A673 (cell line): ENCODE data around the gene TCFL5. TPM values are rescaled to one million over a fixed set of nuclear protein-coding genes. Genes with fewer than 3 reads are reported as not detected.

Experiments used
- BruUV-seq: library from RNA; stranded (reverse); fragments of 400-500 nt; replicated peaks from 2 replicates; lab custom pipeline; 2021; lab: Mats Ljungman, UMichigan
- CTCF ChIA-PET: fragments of 300-600 bp; sonication (Branson Sonifier 250); formaldehyde crosslinking; loops from one replicate; lab custom pipeline; 2022; ENCODE audit warnings: antibody characterized with exemption; lab: Charles Lee
- POLR2A ChIA-PET: fragments of 300-600 bp; sonication (Branson Sonifier 250); formaldehyde crosslinking; loops from one replicate; lab custom pipeline; 2022; ENCODE audit warnings: antibody characterized with exemption; ENCODE audit not compliant: low non-redundant PET; lab: Charles Lee
- DNase-seq: peaks from one replicate; pipeline ENCODE4 v3.0.0-alpha.2; 2015; ENCODE audit warnings: low spot score
- H3K27ac ChIP-seq: fragments of 200-600 bp; sonication (generic); 2 replicates; pipeline ENCODE4 v1.5.1; 2016; ENCODE audit warnings: mixed run types, low read depth, mild to moderate bottlenecking, mixed read lengths, antibody characterized with exemption, low read length; ENCODE audit not compliant: poor library complexity, severe bottlenecking
- H3K27me3 ChIP-seq: fragments of 200-600 bp; sonication (generic); replicated peaks from 2 replicates; pipeline ENCODE4 v1.6.1; 2017; ENCODE audit warnings: mixed run types, low read depth, mild to moderate bottlenecking, mixed read lengths, antibody characterized with exemption, low read length; ENCODE audit not compliant: insufficient read depth, poor library complexity
- H3K36me3 ChIP-seq: fragments of 200-600 bp; sonication (generic); 2 replicates; pipeline ENCODE4 v1.6.1; 2016; ENCODE audit warnings: mixed run types, mild to moderate bottlenecking, mixed read lengths, antibody characterized with exemption, low read length; ENCODE audit not compliant: insufficient read depth, poor library complexity, severe bottlenecking
- H3K4me1 ChIP-seq: fragments of 200-600 bp; sonication (generic); 2 replicates; pipeline ENCODE4 v1.6.1; 2017; ENCODE audit warnings: mixed run types, mild to moderate bottlenecking, mixed read lengths, antibody characterized with exemption, low read length; ENCODE audit not compliant: insufficient read depth, poor library complexity, severe bottlenecking
- H3K4me3 ChIP-seq: fragments of 200-600 bp; sonication (generic); 2 replicates; pipeline ENCODE4 v1.5.1; 2016; ENCODE audit warnings: low read depth, mixed run types, mild to moderate bottlenecking, mixed read lengths, low read length; ENCODE audit not compliant: poor library complexity, severe bottlenecking
- H3K9me3 ChIP-seq: fragments of 200-600 bp; sonication (generic); 2 replicates; pipeline ENCODE4 v1.6.1; 2016; ENCODE audit warnings: mixed run types, low read depth, mild to moderate bottlenecking, mixed read lengths, antibody characterized with exemption, low read length; ENCODE audit not compliant: poor library complexity, severe bottlenecking
- EZH2 ChIP-seq: fragments of 200-600 bp; sonication (generic); IDR thresholded peaks from 2 replicates; pipeline ENCODE4 v1.6.1; 2017; ENCODE audit warnings: borderline replicate concordance, low read depth, mild to moderate bottlenecking, mixed read lengths, antibody characterized with exemption, low read length; ENCODE audit not compliant: poor library complexity, severe bottlenecking
- intact Hi-C: fragments of 100-400 bp; cut with micrococcal nuclease; formaldehyde crosslinking; loops from one replicate; pipeline ENCODE4 v1.10.0; 2022; ENCODE audit not compliant: unreplicated experiment
- total RNA-seq: library from RNA; stranded (reverse); gene quantifications from 2 replicates; pipeline ENCODE4 v1.2.3, GENCODE V29; 2021
- TF ChIP-seq, protein P1 (sequence below): fragments of 300-800, 200-600 bp; sonication (generic); conservative IDR thresholded peaks from 2 replicates; pipeline ENCODE4 v1.5.1; 2017; ENCODE audit warnings: low read depth, mild to moderate bottlenecking, antibody characterized with exemption, low read length, moderate library complexity, mixed read lengths

The TCFL5 gene
- total RNA-seq, 1 experiment from 2014 or later = 13.9 TPM

DNA sequence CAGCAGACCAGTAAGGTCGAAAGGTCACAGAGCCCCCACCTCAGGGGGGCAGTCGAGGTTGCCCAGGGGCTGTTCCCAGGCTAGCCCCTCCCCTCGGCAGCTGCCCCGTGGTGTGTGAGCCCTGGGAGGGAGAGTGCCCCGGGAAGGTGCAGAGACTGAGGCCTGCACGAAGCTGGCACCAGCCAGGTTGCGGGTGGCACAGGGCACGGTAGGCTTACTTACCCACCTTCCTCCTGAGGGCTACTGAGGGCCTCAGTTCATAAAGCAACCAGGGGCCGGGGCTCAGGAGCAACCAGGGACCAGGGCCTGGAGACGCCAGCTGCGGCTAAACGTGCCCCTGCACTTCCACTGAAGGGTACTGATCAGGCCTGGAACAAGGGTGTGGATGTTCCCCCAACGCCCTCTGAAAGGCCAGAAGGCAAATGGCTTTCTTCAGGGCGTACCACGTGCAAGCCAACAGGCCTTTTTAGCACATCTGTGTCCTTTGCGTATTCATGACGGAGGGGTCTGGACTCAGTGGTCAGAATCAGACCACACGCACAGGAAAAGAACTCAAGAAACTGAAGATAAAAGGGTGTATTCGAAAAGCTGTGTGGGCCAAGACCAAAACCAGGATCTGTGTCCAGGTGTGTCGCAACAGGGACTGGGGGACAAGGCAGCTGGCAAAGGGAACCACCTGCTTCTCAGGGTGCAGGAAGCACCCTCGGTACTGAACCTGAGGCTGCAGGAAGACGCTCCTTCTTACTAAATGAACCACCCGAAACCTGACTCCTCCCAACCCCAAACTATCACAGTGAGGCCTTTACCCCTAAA is 24.5 kb upstream of the TCFL5 start:
- intact Hi-C loops = no loop called here
- H3K27me3 ChIP-seq = no peaks in the 10 kb centered on the region
- CTCF ChIA-PET = no interaction called here
- peaks cover 31% of the 10 kb centered on the region for H3K4me1 ChIP-seq
- no peaks in the 10 kb centered on the region for H3K9me3 ChIP-seq
- no peak overlapping the region for H3K4me3 ChIP-seq
- DNase-seq = no peak
- peak overlapping the region; percentile 21 for H3K27ac ChIP-seq
- TF ChIP-seq EZH2 = no peak
- TF ChIP-seq, protein P1, sequence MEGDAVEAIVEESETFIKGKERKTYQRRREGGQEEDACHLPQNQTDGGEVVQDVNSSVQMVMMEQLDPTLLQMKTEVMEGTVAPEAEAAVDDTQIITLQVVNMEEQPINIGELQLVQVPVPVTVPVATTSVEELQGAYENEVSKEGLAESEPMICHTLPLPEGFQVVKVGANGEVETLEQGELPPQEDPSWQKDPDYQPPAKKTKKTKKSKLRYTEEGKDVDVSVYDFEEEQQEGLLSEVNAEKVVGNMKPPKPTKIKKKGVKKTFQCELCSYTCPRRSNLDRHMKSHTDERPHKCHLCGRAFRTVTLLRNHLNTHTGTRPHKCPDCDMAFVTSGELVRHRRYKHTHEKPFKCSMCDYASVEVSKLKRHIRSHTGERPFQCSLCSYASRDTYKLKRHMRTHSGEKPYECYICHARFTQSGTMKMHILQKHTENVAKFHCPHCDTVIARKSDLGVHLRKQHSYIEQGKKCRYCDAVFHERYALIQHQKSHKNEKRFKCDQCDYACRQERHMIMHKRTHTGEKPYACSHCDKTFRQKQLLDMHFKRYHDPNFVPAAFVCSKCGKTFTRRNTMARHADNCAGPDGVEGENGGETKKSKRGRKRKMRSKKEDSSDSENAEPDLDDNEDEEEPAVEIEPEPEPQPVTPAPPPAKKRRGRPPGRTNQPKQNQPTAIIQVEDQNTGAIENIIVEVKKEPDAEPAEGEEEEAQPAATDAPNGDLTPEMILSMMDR = no peak
- POLR2A ChIA-PET = no interaction called here
- H3K36me3 ChIP-seq = peaks cover 49% of the 10 kb centered on the region
- no TSS peak for BruUV-seq

GRCh38 chr20:62885046-62885895 is 23.6 kb upstream of the TCFL5 start:
- no peak for TF ChIP-seq EZH2
- TF ChIP-seq, protein P1 = no peak
- intact Hi-C loops = no loop called here
- no peak overlapping the region for H3K4me3 ChIP-seq
- DNase-seq = peak; percentile 42
- no peaks in the 10 kb centered on the region for H3K9me3 ChIP-seq
- peaks cover 31% of the 10 kb centered on the region for H3K4me1 ChIP-seq
- CTCF ChIA-PET = interaction anchor here (0.6 kb wide), 1 partner anchor 87 kb away, joined by 3 read pairs; no protein-coding TSS in a partner anchor
- no TSS peak for BruUV-seq
- H3K36me3 ChIP-seq = peaks cover 41% of the 10 kb centered on the region
- H3K27ac ChIP-seq = peak overlapping the region; percentile 21
- POLR2A ChIA-PET = no interaction called here
- no peaks in the 10 kb centered on the region for H3K27me3 ChIP-seq

DNA sequence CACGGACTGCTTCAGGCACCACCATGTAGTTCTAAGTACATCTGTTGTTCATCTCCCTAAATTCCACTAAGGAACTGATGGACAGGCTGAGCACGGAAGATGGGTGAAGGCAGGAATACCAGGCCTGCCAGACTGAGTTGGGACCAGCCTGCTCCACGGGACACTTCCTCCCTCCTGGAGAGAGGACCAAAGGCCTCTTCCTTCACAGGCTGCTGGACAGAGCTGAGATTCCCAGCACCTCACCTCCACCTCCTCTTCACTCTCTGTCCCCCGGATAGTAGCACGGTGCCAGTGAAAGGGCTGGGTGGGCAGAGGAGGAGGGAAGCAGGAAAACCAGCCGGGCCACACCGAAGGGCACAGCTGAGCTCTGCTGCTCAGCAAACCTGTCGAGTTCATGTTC is 22.9 kb upstream of the TCFL5 start:
- H3K27me3 ChIP-seq = no peaks in the 10 kb centered on the region
- peaks cover 31% of the 10 kb centered on the region for H3K4me1 ChIP-seq
- H3K4me3 ChIP-seq = no peak overlapping the region
- no peaks in the 10 kb centered on the region for H3K9me3 ChIP-seq
- TF ChIP-seq, protein P1 = no peak
- no peak for TF ChIP-seq EZH2
- no peak for DNase-seq
- ChIA-PET CTCF (no interaction called here), POLR2A (no interaction called here)
- H3K27ac ChIP-seq = no peak overlapping the region
- intact Hi-C loops = no loop called here
- no TSS peak for BruUV-seq
- H3K36me3 ChIP-seq = peaks cover 34% of the 10 kb centered on the region
